Sigmoid colon (tissue), 7 donors: ENCODE results near the gene GPX3. TPM values are rescaled to one million over a fixed set of nuclear protein-coding genes. Genes with fewer than 3 reads are reported as not detected.

ENCODE experiments used
- DNase-seq: peaks from one replicate; pipeline ENCODE4 v3.0.0-alpha.2; 2019
- H3K27ac ChIP-seq, 4 donors: fragments of 200-600 bp; sonication (generic); one replicate each; pipeline ENCODE4 v1.5.1; 2016 to 2019; ENCODE audit warnings: mild to moderate bottlenecking in 1 of 4
- H3K27me3 ChIP-seq, 3 donors: fragments of 200-600 bp; sonication (generic); one replicate each; pipeline ENCODE4 v1.5.1; 2019; ENCODE audit warnings: mild to moderate bottlenecking in 1 of 3
- H3K36me3 ChIP-seq, 4 donors: fragments of 200-600 bp; sonication (generic); one replicate each; pipeline ENCODE4 v1.5.1; 2016 to 2019
- H3K4me1 ChIP-seq, 4 donors: fragments of 200-600 bp; sonication (generic); one replicate each; pipeline ENCODE4 v1.5.1; 2017 to 2019
- H3K4me3 ChIP-seq, 4 donors: fragments of 200-600 bp; sonication (generic); one replicate each; pipeline ENCODE4 v1.5.1; 2017 to 2019; ENCODE audit warnings: mild to moderate bottlenecking in 2 of 4, moderate library complexity in 1 of 4
- H3K9me3 ChIP-seq, 4 donors: fragments of 200-600 bp in 3 of 4; sonication (generic) in 3 of 4; one replicate each; pipeline versions ENCODE4 v1.5.1 to v1.6.1; 2013 to 2019
- CTCF ChIP-seq, 4 experiments: fragments of 450-650 bp in 3 of 4; fragments of 200-600 bp in 1 of 4; IDR thresholded peaks; one replicate each; pipeline ENCODE4 v1.5.1; 2016 to 2019; ENCODE audit warnings: antibody characterized with exemption in 4 of 4, mild to moderate bottlenecking in 3 of 4, moderate library complexity in 2 of 4
- EP300 ChIP-seq, 4 donors: sonication (generic); formaldehyde crosslinking; IDR thresholded peaks; one replicate each; pipeline ENCODE4 v1.6.1; 2017; ENCODE audit warnings: antibody characterized with exemption in 4 of 4
- POLR2A ChIP-seq, 2 donors: fragments of 450-650 bp; IDR thresholded peaks; one replicate each; pipeline ENCODE4 v1.6.1; 2016; ENCODE audit warnings: antibody characterized with exemption in 2 of 2, mild to moderate bottlenecking in 2 of 2, moderate library complexity in 2 of 2
- POLR2AphosphoS5 ChIP-seq, 4 donors: sonication (generic); formaldehyde crosslinking; IDR thresholded peaks; one replicate each; pipeline ENCODE4 v1.6.1; 2017; ENCODE audit warnings: antibody characterized with exemption in 4 of 4
- WGBS, 2 donors: extraction: QIAGEN DNeasy Blood & Tissue Kit; methylation state at CpG; one replicate each; pipeline ENCODE4 v1.1.7; 2013; 5-methylcytosine and 5-hydroxymethylcytosine counted together
- intact Hi-C: fragments of 100-400 bp; cut with DNase I; formaldehyde crosslinking; loops from one replicate; pipeline ENCODE4 v1.15.1; 2023
- polyA plus RNA-seq, 3 donors: library from polyadenylated mRNA; stranded (reverse); fragments of 200-250 nt; gene quantifications; one replicate each; pipeline ENCODE4 v1.2.3, GENCODE V29; 2013
- total RNA-seq, 4 donors: library from RNA; depleted of rRNA; stranded (reverse); fragments of >200 nt; gene quantifications; one replicate each; pipeline ENCODE4 v1.1.0, GENCODE V29; 2016
- donor health status: healthy with polysubstance abuse.
- donor health status: Bipolar disorder and iron deficiency.
- donor health status: healthy.

The GPX3 gene
- total and polyA plus RNA-seq, 7 donors: 85.1 to 2,079 (median 805) TPM

DNA sequence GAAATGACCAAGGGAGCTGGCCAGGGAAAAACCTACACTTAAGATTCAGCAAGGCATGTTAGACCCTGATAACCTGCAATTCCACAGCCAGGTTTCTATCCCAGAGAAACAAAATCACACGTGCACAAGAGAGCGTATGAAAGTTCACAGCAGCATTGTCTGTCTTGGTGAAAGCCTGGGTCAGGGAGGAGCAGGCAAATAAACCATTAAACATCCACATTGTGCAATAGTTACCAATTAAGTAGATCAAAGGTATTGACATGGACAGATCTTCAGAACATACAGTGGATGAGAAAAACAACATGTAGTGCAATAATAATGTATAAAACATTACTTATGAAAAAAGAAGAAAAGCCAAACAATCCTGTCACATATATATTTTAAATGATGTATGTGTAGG, 15.9 kb upstream of the GPX3 start:
- Histone ChIP-seq H3K9me3 (no peaks in the 10 kb centered on the region), H3K27ac (peak overlapping the region; percentile 74 to 88 (median 80)), H3K4me3 (no peak overlapping the region), H3K36me3 (no peaks in the 10 kb centered on the region), H3K27me3 (no peaks in the 10 kb centered on the region), H3K4me1 (peaks cover 0 to 50% (median 38%) of the 10 kb centered on the region in 4 donors)
- TF ChIP-seq EP300 (IDR thresholded peaks at IDR 0.05): no peak
- no peak for TF ChIP-seq POLR2A (IDR thresholded peaks at IDR 0.05)
- TF ChIP-seq CTCF (IDR thresholded peaks at IDR 0.05): no peak
- no peak for TF ChIP-seq POLR2AphosphoS5 (IDR thresholded peaks at IDR 0.05)
- 19 to 76% methylated on average over 2 of the region's 2 CpGs for whole genome bisulfite sequencing, 2 donors
- DNase-seq: no peak
- intact Hi-C loops: loop anchor here (5.0 kb wide), 1 partner anchor 43 kb away; no protein-coding TSS in a partner anchor

DNA sequence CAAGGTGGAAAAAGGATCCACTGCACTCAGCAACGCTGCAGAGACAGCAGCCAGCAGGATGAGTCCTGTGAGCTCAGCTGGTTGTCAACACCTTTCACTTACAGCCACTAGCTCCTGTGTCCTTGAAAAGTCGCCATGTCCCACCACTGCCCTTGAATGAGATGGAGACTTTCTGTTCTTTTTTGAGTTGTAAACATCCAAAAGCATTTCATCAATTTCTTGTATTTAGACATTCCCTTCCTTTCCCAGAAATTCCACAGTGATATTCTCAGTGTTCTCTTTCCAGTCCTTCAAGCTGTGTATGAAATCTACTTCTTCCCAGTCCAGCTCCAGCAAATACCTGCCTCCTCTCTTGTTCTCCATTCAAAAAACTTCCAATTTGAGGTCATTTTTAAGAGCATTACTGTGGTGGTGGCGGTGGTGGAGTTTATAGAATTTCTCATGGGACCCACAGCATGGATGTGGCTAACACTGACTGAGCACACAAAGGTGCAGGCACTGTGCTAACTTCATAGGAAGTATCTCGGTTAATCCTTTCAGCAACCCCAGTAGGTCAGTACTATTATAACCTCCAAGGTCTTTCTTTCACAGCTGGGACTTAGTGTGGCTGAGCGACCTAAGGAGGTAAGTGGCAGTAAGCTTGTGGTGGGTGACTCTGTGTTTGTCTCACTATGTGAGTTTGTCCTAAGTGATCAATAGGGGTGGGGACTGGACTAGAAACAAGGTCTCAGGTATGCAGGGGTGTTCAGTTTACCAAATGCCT, 15.0 kb upstream of the GPX3 start:
- WGBS, 2 donors: 67 to 77% methylated on average over 5 of the region's 5 CpGs
- intact Hi-C loops: no loop called here

DNA sequence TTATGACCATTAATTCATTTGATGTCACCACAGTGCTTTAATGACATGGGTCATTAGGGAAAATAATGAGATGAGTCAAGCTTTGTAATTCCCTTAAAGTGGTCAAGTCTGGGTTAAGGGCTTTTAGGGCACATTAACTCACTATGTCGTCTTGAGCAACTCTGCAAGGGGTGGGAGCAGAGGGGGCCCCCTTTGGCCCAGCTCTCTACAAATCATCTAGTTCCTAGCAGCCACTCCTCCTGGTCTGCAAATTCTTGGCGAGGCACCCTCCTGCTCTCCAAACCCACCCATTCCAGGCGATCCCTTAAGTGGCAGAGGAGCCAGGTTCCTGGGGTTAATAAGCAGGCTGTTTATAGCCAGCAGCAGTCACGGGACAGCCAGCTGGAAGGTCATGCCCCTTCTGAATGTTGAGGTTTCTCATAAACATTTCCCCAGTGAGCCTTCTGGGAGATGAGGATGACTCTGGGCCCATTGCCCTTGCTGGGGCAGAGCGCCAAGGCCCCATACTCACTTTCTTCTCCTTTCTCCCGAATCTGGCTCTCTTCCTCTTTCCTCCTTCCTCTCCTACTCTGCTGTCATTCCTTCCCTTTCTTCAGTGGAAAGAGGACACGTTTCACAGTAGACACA, 14.3 kb upstream of the GPX3 start:
- H3K4me1 ChIP-seq: peaks cover 0 to 43% (median 37%) of the 10 kb centered on the region in 4 donors
- WGBS, 2 donors: 52 to 61% methylated on average over 7 of the region's 7 CpGs
- TF ChIP-seq POLR2AphosphoS5 (IDR thresholded peaks at IDR 0.05) (peak; percentile 72 to 86 (median 72)), EP300 (IDR thresholded peaks at IDR 0.05) (peak in 2 of 4 donors; percentile 46 to 74), POLR2A (IDR thresholded peaks at IDR 0.05) (no peak)
- H3K27me3 ChIP-seq: no peaks in the 10 kb centered on the region
- no peak overlapping the region for H3K4me3 ChIP-seq
- H3K36me3 ChIP-seq: no peaks in the 10 kb centered on the region
- DNase-seq: peak; percentile 98
- intact Hi-C loops: no loop called here
- H3K27ac ChIP-seq: peak overlapping the region; percentile 74 to 88 (median 80)
- no peaks in the 10 kb centered on the region for H3K9me3 ChIP-seq

More for the DNA sequence above, 15.0 kb upstream of the GPX3 start:
- DNase-seq: peak; percentile 91
- Histone ChIP-seq H3K4me1 (peaks cover 0 to 43% (median 37%) of the 10 kb centered on the region in 4 donors), H3K4me3 (no peak overlapping the region), H3K27me3 (no peaks in the 10 kb centered on the region), H3K9me3 (no peaks in the 10 kb centered on the region), H3K27ac (peak overlapping the region; percentile 74 to 88 (median 80)), H3K36me3 (no peaks in the 10 kb centered on the region)
- TF ChIP-seq EP300 (IDR thresholded peaks at IDR 0.05) (peak; percentile 25 to 85 (median 50)), POLR2AphosphoS5 (IDR thresholded peaks at IDR 0.05) (peak; percentile 55 to 78 (median 64)), POLR2A (IDR thresholded peaks at IDR 0.05) (no peak)

- TF ChIP-seq POLR2AphosphoS5 (IDR thresholded peaks at IDR 0.05) (no peak), EP300 (IDR thresholded peaks at IDR 0.05) (no peak), CTCF (IDR thresholded peaks at IDR 0.05) (no peak), POLR2A (IDR thresholded peaks at IDR 0.05) (no peak)
- peaks cover 0 to 43% (median 37%) of the 10 kb centered on the region in 4 donors for H3K4me1 ChIP-seq
- no peaks in the 10 kb centered on the region for H3K9me3 ChIP-seq
- no peak overlapping the region for H3K4me3 ChIP-seq
- WGBS, 2 donors: 52 to 81% methylated on average over 5 of the region's 5 CpGs
- no peaks in the 10 kb centered on the region for H3K36me3 ChIP-seq
- intact Hi-C loops: no loop called here
- DNase-seq: peak; percentile 83
- H3K27me3 ChIP-seq: no peaks in the 10 kb centered on the region
- peak overlapping the region; percentile 74 to 88 (median 80) for H3K27ac ChIP-seq
These were observed 13.6 kb upstream of the GPX3 start for GRCh38 chr5:151006704-151007334.

- Histone ChIP-seq H3K9me3 (no peaks in the 10 kb centered on the region), H3K36me3 (no peaks in the 10 kb centered on the region), H3K27me3 (no peaks in the 10 kb centered on the region), H3K27ac (peak overlapping the region; percentile 74 to 88 (median 80)), H3K4me3 (no peak overlapping the region), H3K4me1 (peaks cover 0 to 43% (median 37%) of the 10 kb centered on the region in 4 donors)
- 76 to 87% methylated on average over 7 of the region's 7 CpGs for WGBS, 2 donors
- TF ChIP-seq POLR2AphosphoS5 (IDR thresholded peaks at IDR 0.05) (no peak), CTCF (IDR thresholded peaks at IDR 0.05) (no peak), EP300 (IDR thresholded peaks at IDR 0.05) (no peak), POLR2A (IDR thresholded peaks at IDR 0.05) (no peak)
- intact Hi-C loops: no loop called here
- no peak for DNase-seq
These were observed 12.8 kb upstream of the GPX3 start for GRCh38 chr5:151007430-151008209.
